ENCODE data around the gene SULT1C4. TPM values are rescaled to one million over a fixed set of nuclear protein-coding genes. Genes with fewer than 3 reads are reported as not detected.

The SULT1C4 gene
- total RNA-seq, 4 donors from 2014 or later: 0.27 to 0.79 TPM; not detected in 2

DNA sequence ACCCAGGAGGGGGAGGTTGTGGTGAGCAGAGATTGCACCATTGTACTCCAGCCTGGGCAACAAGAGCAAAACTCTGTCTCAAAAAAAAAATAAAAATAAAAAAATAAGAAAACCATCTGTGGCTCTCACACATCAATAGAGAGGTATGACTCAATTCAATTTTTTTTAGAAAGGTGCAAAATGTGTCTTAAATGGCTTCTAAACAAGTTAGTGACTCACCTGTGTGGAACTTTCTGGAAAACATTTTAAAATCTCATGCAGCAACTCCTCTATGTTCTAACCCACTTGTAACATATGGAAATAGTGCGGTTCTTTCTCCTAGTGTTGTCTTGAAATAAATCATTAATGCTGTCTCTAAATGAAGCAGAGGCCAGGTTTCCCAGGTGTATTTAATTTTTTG lies 10.7 kb upstream of the SULT1C4 start:
- TF ChIP-seq POLR2AphosphoS5 (IDR thresholded peaks at IDR 0.05) (no peak), EP300 (IDR thresholded peaks at IDR 0.05; ENCODE audit: low read depth) (no peak), POLR2A (IDR thresholded peaks at IDR 0.05) (no peak)
- TF ChIP-seq, protein P1, sequence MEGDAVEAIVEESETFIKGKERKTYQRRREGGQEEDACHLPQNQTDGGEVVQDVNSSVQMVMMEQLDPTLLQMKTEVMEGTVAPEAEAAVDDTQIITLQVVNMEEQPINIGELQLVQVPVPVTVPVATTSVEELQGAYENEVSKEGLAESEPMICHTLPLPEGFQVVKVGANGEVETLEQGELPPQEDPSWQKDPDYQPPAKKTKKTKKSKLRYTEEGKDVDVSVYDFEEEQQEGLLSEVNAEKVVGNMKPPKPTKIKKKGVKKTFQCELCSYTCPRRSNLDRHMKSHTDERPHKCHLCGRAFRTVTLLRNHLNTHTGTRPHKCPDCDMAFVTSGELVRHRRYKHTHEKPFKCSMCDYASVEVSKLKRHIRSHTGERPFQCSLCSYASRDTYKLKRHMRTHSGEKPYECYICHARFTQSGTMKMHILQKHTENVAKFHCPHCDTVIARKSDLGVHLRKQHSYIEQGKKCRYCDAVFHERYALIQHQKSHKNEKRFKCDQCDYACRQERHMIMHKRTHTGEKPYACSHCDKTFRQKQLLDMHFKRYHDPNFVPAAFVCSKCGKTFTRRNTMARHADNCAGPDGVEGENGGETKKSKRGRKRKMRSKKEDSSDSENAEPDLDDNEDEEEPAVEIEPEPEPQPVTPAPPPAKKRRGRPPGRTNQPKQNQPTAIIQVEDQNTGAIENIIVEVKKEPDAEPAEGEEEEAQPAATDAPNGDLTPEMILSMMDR (IDR thresholded peaks at IDR 0.05): no peak

DNA sequence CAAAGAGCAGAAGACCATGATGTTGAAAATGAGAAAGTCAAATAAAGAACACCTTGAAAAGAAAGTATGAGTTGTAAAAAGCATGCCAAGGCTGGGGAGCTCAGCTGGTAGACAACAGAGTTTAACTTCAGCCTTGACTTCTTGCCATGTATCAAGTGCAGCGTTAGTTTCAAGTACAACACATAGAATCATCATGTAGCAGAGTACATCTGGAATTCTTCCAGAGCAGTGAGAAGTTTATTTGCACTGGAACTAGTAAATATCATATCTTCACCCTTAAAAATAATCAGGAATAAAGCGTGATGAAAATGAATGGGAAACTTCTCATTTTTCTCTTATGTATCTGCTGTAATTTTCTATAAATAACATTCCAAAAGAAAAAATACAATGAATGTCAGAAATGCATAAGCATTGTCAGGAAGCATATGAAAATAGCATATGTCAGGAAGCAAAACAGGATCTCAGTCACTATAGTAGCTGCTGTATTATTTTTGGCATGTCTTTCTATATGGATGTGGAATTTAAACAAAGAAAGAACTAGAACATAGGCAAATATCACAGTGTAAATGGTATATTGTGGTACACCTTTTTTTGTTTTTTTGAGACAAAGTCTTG lies 10.1 kb upstream of the SULT1C4 start:
- in situ Hi-C loops (cut with MboI; ENCODE audit: low pct_ligation_motif_present in 1 of 4, low pct_unique_long_range_greater_than_20kb in 1 of 4, low sequenced_read_pairs in 3 of 4) (no loop called here), intact Hi-C loops (cut with DNase I; ENCODE audit: low total_unique reads) (no loop called here)
- H3K36me3 ChIP-seq: no peaks in the 10 kb centered on the region
- H3K4me3 ChIP-seq: no peak overlapping the region
- H3K4me1 ChIP-seq: no peaks in the 10 kb centered on the region
- TF ChIP-seq POLR2AphosphoS5 (IDR thresholded peaks at IDR 0.05): no peak
- TF ChIP-seq POLR2A (IDR thresholded peaks at IDR 0.05): no peak
- no peak for TF ChIP-seq EP300 (IDR thresholded peaks at IDR 0.05; ENCODE audit: low read depth)
- TF ChIP-seq, protein P1 (IDR thresholded peaks at IDR 0.05): no peak
- 36 to 43% methylated on average over 2 of the region's 2 CpGs for WGBS, 2 donors (ENCODE audit: low coverage in 1 of 2)
- no peaks in the 10 kb centered on the region for H3K27me3 ChIP-seq
- no peak for DNase-seq
- H3K27ac ChIP-seq: no peak overlapping the region
- no peaks in the 10 kb centered on the region for H3K9me3 ChIP-seq

More for the DNA sequence above, 10.7 kb upstream of the SULT1C4 start:
- in situ Hi-C loops (cut with MboI; ENCODE audit: low pct_ligation_motif_present in 1 of 4, low pct_unique_long_range_greater_than_20kb in 1 of 4, low sequenced_read_pairs in 3 of 4) (no loop called here), intact Hi-C loops (cut with DNase I; ENCODE audit: low total_unique reads) (no loop called here)
- 94 to 100% methylated on average over 1 of the region's 1 CpG for WGBS, 2 donors (ENCODE audit: low coverage in 1 of 2)
- no peak for DNase-seq
- H3K27ac ChIP-seq: no peak overlapping the region
- H3K36me3 ChIP-seq: no peaks in the 10 kb centered on the region
- H3K4me3 ChIP-seq: no peak overlapping the region
- H3K4me1 ChIP-seq: no peaks in the 10 kb centered on the region
- no peaks in the 10 kb centered on the region for H3K27me3 ChIP-seq
- H3K9me3 ChIP-seq: no peaks in the 10 kb centered on the region

DNA sequence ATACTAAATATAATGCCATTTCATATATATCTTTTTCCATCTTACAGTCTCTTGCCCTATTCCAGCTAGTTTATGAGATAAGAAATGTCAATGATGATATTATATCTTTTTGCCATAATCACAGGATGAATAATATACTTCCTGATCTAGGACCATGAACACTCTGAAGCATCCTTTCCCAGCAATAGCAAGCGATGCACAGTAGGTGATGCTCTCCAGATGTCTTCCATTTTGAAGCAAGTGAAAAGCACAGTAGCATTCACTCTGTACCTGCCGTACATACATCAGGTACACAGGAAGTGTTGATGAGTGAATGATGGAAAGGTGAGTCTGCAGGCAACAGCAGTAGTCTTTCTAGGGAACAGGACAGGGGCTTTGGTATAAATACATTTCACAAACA lies 8.6 kb upstream of the SULT1C4 start:
- Histone ChIP-seq H3K4me1 (no peaks in the 10 kb centered on the region), H3K9me3 (no peaks in the 10 kb centered on the region), H3K27ac (no peak overlapping the region), H3K27me3 (no peaks in the 10 kb centered on the region), H3K36me3 (no peaks in the 10 kb centered on the region), H3K4me3 (no peak overlapping the region)
- TF ChIP-seq POLR2A (IDR thresholded peaks at IDR 0.05) (no peak), POLR2AphosphoS5 (IDR thresholded peaks at IDR 0.05) (no peak), EP300 (IDR thresholded peaks at IDR 0.05; ENCODE audit: low read depth) (no peak)
- TF ChIP-seq, protein P1 (IDR thresholded peaks at IDR 0.05): no peak
- intact Hi-C loops (cut with DNase I; ENCODE audit: low total_unique reads): no loop called here
- WGBS, 2 donors (ENCODE audit: low coverage in 1 of 2): 84 to 100% methylated on average over 1 to 2 of the region's 2 CpGs
- DNase-seq: no peak
- in situ Hi-C loops (cut with MboI; ENCODE audit: low pct_ligation_motif_present in 1 of 4, low pct_unique_long_range_greater_than_20kb in 1 of 4, low sequenced_read_pairs in 3 of 4): no loop called here

DNA sequence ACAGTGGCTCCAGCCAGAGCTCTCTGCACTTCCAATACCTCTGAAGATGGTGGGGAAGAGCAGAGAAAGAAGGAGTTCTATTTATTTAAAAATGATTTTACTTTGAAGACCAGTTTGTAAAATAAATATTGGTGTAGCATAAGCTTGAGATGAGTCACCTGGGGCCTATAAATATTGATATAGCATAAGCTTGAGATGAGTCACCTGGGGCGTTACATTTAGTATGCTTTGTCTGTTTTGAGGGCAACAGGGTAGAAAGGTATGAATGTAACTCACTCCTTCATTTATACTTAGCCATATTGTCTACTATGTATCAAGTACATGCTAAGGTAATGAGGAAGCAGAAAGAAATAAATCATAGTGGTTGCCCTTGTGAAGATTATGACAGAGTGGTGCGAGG lies 7.7 kb upstream of the SULT1C4 start:
- no peaks in the 10 kb centered on the region for H3K27me3 ChIP-seq
- H3K4me3 ChIP-seq: no peak overlapping the region
- no peaks in the 10 kb centered on the region for H3K4me1 ChIP-seq
- intact Hi-C loops (cut with DNase I; ENCODE audit: low total_unique reads): no loop called here
- no peak for DNase-seq
- no peak overlapping the region for H3K27ac ChIP-seq
- WGBS, 2 donors (ENCODE audit: low coverage in 1 of 2): 51 to 63% methylated on average over 2 of the region's 2 CpGs
- TF ChIP-seq POLR2AphosphoS5 (IDR thresholded peaks at IDR 0.05): no peak
- no peak for TF ChIP-seq EP300 (IDR thresholded peaks at IDR 0.05; ENCODE audit: low read depth)
- TF ChIP-seq POLR2A (IDR thresholded peaks at IDR 0.05): no peak
- TF ChIP-seq, protein P1 (IDR thresholded peaks at IDR 0.05): no peak
- H3K36me3 ChIP-seq: no peaks in the 10 kb centered on the region
- in situ Hi-C loops (cut with MboI; ENCODE audit: low pct_ligation_motif_present in 1 of 4, low pct_unique_long_range_greater_than_20kb in 1 of 4, low sequenced_read_pairs in 3 of 4): no loop called here
- no peaks in the 10 kb centered on the region for H3K9me3 ChIP-seq
